T-helper 1 cell treated with Interleukin-12 subunit alpha and Interleukin-12 subunit beta and Interleukin-4 antibody, amounts not matched to agents 30 μg/mL and 1 μg/mL, for 36 hours (primary cell): ENCODE measurements around the gene CHCHD6.

Experiments
- H3K27ac Mint-ChIP-seq: one replicate; pipeline ENCODE4 v1.8.0; 2021; ENCODE audit warnings: mild to moderate bottlenecking, mixed read lengths
- H3K27me3 Mint-ChIP-seq: one replicate; pipeline ENCODE4 v1.8.0; 2021; ENCODE audit warnings: low read depth, mixed read lengths
- H3K36me3 Mint-ChIP-seq: one replicate; pipeline ENCODE4 v1.8.0; 2021; ENCODE audit warnings: low read depth, mixed read lengths
- H3K4me1 Mint-ChIP-seq: one replicate; pipeline ENCODE4 v1.8.0; 2021; ENCODE audit warnings: low read depth, mixed read lengths
- H3K4me3 Mint-ChIP-seq: one replicate; pipeline ENCODE4 v1.8.0; 2021; ENCODE audit warnings: mild to moderate bottlenecking, moderate library complexity, mixed read lengths
- H3K9me3 Mint-ChIP-seq: one replicate; pipeline ENCODE4 v1.8.0; 2021; ENCODE audit warnings: mixed read lengths

CHCHD6 gene

GRCh38 chr3:126665959-126666657 is 37.9 kb upstream of the CHCHD6 start:
- no peaks in the 10 kb centered on the region for H3K36me3 Mint-ChIP-seq
- H3K27ac Mint-ChIP-seq = no peak overlapping the region

GRCh38 chr3:126666658-126667528 is 37.1 kb upstream of the CHCHD6 start:
- Mint-ChIP-seq H3K27me3 (no peaks in the 10 kb centered on the region), H3K4me3 (no peak overlapping the region), H3K4me1 (peaks cover 1% of the 10 kb centered on the region), H3K9me3 (peaks cover 8% of the 10 kb centered on the region), H3K36me3 (no peaks in the 10 kb centered on the region), H3K27ac (no peak overlapping the region)

More at GRCh38 chr3:126665959-126666657, 37.9 kb upstream of the CHCHD6 start:
- H3K4me1 Mint-ChIP-seq = no peaks in the 10 kb centered on the region
- no peak overlapping the region for H3K4me3 Mint-ChIP-seq
- H3K27me3 Mint-ChIP-seq = no peaks in the 10 kb centered on the region
- peaks cover 5% of the 10 kb centered on the region for H3K9me3 Mint-ChIP-seq

GRCh38 chr3:126667631-126668449 is 36.2 kb upstream of the CHCHD6 start:
- Mint-ChIP-seq H3K27me3 (no peaks in the 10 kb centered on the region), H3K36me3 (no peaks in the 10 kb centered on the region)

GRCh38 chr3:126668450-126669401 is 35.3 kb upstream of the CHCHD6 start:
- no peaks in the 10 kb centered on the region for H3K27me3 Mint-ChIP-seq
- no peak overlapping the region for H3K27ac Mint-ChIP-seq
- H3K9me3 Mint-ChIP-seq = peaks cover 13% of the 10 kb centered on the region
- H3K4me1 Mint-ChIP-seq = peaks cover 1% of the 10 kb centered on the region
- no peak overlapping the region for H3K4me3 Mint-ChIP-seq
- no peaks in the 10 kb centered on the region for H3K36me3 Mint-ChIP-seq

More at GRCh38 chr3:126667631-126668449, 36.2 kb upstream of the CHCHD6 start:
- Mint-ChIP-seq H3K4me1 (peaks cover 1% of the 10 kb centered on the region), H3K4me3 (no peak overlapping the region), H3K27ac (no peak overlapping the region), H3K9me3 (peaks cover 8% of the 10 kb centered on the region)

- Mint-ChIP-seq H3K27me3 (peaks cover 4% of the 10 kb centered on the region), H3K4me1 (peaks cover 1% of the 10 kb centered on the region), H3K4me3 (no peak overlapping the region), H3K9me3 (peaks cover 25% of the 10 kb centered on the region), H3K36me3 (no peaks in the 10 kb centered on the region), H3K27ac (no peak overlapping the region)
Observed at GRCh38 chr3:126671521-126671920, 32.5 kb upstream of the CHCHD6 start.

- Mint-ChIP-seq H3K36me3 (no peaks in the 10 kb centered on the region), H3K4me3 (no peak overlapping the region), H3K27me3 (peaks cover 9% of the 10 kb centered on the region), H3K9me3 (peaks cover 25% of the 10 kb centered on the region), H3K27ac (no peak overlapping the region), H3K4me1 (peaks cover 1% of the 10 kb centered on the region)
Observed at GRCh38 chr3:126672340-126672739, 31.7 kb upstream of the CHCHD6 start.

- no peak overlapping the region for H3K27ac Mint-ChIP-seq
- H3K9me3 Mint-ChIP-seq = peaks cover 25% of the 10 kb centered on the region
- peaks cover 1% of the 10 kb centered on the region for H3K4me1 Mint-ChIP-seq
- H3K36me3 Mint-ChIP-seq = no peaks in the 10 kb centered on the region
- no peak overlapping the region for H3K4me3 Mint-ChIP-seq
- peaks cover 9% of the 10 kb centered on the region for H3K27me3 Mint-ChIP-seq
Observed at GRCh38 chr3:126672741-126673140, 31.3 kb upstream of the CHCHD6 start.

GRCh38 chr3:126676919-126677705 is 26.9 kb upstream of the CHCHD6 start:
- no peak overlapping the region for H3K27ac Mint-ChIP-seq
- no peaks in the 10 kb centered on the region for H3K4me1 Mint-ChIP-seq
- H3K27me3 Mint-ChIP-seq = peaks cover 9% of the 10 kb centered on the region
- H3K4me3 Mint-ChIP-seq = no peak overlapping the region
- no peaks in the 10 kb centered on the region for H3K36me3 Mint-ChIP-seq
- H3K9me3 Mint-ChIP-seq = peaks cover 16% of the 10 kb centered on the region

- Mint-ChIP-seq H3K36me3 (no peaks in the 10 kb centered on the region), H3K4me1 (no peaks in the 10 kb centered on the region), H3K27ac (no peak overlapping the region), H3K4me3 (no peak overlapping the region), H3K27me3 (peaks cover 9% of the 10 kb centered on the region), H3K9me3 (peaks cover 16% of the 10 kb centered on the region)
Observed at GRCh38 chr3:126677862-126678503, 26.1 kb upstream of the CHCHD6 start.

GRCh38 chr3:126678693-126679317 is 25.2 kb upstream of the CHCHD6 start:
- no peak overlapping the region for H3K4me3 Mint-ChIP-seq
- no peaks in the 10 kb centered on the region for H3K36me3 Mint-ChIP-seq
- no peak overlapping the region for H3K27ac Mint-ChIP-seq
- peaks cover 9% of the 10 kb centered on the region for H3K27me3 Mint-ChIP-seq
- H3K4me1 Mint-ChIP-seq = no peaks in the 10 kb centered on the region
- peaks cover 11% of the 10 kb centered on the region for H3K9me3 Mint-ChIP-seq

GRCh38 chr3:126679318-126679751 is 24.7 kb upstream of the CHCHD6 start:
- Mint-ChIP-seq H3K4me3 (no peak overlapping the region), H3K27me3 (peaks cover 9% of the 10 kb centered on the region), H3K4me1 (no peaks in the 10 kb centered on the region), H3K36me3 (no peaks in the 10 kb centered on the region), H3K27ac (no peak overlapping the region), H3K9me3 (peaks cover 6% of the 10 kb centered on the region)
